K562 treated with DMSO at 1 percent for 24 hours (cell line): ENCODE results near the gene MLX. TPM values are rescaled to one million over a fixed set of nuclear protein-coding genes. Genes with fewer than 3 reads are reported as not detected.

Experiments
- total RNA-seq: library from RNA; unstranded; fragments of 300-600 nt; gene quantifications from 2 replicates; pipeline ENCODE4 v1.2.3, GENCODE V29; 2022; ENCODE audit warnings: low read depth; ENCODE audit not compliant: insufficient read depth

MLX gene, protein sequence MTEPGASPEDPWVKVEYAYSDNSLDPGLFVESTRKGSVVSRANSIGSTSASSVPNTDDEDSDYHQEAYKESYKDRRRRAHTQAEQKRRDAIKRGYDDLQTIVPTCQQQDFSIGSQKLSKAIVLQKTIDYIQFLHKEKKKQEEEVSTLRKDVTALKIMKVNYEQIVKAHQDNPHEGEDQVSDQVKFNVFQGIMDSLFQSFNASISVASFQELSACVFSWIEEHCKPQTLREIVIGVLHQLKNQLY
- total RNA-seq, result 40.3 and 43.2 TPM in 2 replicates

DNA sequence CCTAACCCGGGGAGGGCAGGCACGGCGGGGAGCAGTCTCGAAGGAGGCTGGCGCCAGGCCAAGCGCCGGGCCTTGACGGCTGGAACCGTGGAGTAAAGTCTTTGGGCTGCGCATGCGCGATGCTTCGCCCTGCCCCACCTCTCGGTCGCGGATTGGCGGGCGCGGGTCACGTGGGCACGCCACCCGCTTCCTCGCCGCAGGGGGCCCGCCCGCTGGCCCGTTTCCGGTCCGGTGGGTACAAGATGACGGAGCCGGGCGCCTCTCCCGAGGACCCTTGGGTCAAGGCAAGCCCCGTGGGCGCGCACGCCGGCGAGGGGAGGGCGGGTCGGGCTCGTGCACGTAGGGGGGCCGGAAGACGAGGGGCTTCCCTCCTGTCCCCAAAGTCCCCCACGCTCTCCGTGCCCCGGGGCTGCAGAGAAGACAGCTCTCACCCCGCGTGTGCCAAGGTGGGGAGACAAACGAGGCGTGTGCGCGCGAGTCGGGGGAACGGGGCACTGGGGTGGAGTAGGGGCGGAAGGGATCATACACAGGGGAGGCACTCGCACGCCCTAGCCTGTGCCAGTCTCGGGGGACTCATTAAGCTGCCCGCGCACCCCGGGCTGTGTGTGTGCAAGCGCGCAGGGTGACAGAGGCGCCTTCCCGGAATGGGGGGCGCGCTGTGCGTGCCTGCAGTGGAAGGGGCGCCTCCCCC lies at the start of gene MLX:
Gene MLX, plus strand, starts transcription at position 218 of the 691 bp plus-strand sequence. Its CDS starts 25 bp downstream, at position 243.

GRCh38 chr17:42536048-42536371 lies 30.9 kb upstream of the MLX start, which contains the start of gene NAGLU:
Gene NAGLU (plus strand): TSS chr17:42536241. CDS start chr17:42536273, 32 bp downstream.

DNA sequence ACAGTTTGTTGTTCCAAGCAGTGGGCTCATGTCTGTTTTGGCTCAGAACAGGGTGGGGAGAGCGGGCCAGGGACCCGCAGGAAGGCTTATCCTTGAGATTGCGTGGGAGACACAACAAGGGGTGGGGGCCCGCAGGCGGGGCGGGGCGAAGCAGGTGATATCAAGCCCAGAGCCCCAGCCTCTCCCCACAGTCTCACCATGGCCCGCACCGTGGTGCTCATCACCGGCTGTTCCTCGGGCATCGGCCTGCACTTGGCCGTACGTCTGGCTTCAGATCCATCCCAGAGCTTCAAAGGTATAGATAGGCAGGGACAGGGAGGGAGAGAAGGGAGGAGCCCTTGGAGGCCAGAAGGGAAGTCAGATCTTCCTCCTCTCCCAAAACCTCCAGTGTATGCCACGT lies 14.2 kb upstream of the MLX start, which contains the start of gene HSD17B1:
Gene HSD17B1, plus strand, starts transcription at position 188 of the 400 bp plus-strand sequence. Its CDS starts 11 bp downstream, at position 199.

DNA sequence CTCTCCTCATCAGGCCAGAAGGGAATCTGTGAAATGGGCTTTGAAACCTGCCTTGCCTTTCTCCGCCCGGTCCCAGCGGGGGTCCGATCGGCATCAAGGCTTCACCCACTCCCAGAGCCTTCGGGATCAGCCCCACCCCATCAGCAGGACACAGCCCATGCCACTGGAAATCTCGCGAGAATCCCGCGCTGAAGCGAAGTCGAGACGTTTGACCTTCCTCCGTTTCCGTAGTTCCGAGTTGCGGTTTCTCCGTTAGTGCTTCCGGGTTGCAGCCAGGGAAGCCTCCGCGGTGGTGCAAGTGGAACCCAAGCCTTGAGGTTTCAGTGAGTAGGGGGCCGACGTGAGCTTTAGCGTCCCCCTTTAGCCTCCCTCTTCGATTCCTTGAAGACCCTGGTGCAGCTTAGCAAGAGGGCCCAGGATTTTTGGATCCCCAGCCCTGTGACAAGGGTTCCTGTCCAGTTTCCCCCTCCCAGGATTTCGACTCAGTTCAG lies 5.0 kb upstream of the MLX start, which contains the start of gene COASY:
Gene COASY, plus strand, starts transcription at position 252 of the 491 bp plus-strand sequence. CDS start 475 bp downstream, outside the sequence.

GRCh38 chr17:42577532-42578281 lies 10.8 kb downstream of the MLX start, which contains the start of gene PSMC3IP:
Gene PSMC3IP (minus strand): TSS chr17:42577729. CDS start chr17:42577686, 43 bp downstream.

DNA sequence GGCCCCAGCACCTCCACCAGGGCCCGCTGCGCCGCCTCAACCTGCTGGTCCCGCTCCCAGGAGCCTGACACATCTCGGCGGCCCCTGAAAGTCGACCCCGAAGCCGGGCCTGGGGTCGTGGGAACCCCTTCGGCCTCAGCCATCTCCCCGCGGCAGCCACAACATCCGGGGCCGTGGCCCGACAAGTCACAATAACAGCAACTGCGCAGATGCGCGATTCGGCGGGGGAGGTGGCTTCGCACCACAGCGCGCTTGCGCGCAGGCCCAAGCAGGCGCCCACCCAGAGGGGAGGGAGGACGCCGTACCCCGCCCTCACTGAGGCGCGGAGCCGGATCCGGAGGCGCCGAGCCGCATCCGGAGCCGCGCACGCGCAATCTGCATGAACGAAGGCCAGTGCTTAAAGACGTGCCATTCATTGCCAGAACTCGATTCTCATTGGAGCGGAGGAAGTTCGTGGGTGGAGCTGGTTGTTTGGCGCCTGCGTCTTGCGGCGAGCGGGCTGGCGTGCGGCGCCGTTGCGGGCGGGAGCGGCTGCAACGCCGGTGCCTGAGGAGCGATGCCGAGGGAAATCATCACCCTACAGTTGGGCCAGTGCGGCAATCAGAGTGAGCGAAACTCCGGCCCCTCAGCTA lies 42.4 kb downstream of the MLX start, which contains the start of the genes RETREG3 and TUBG1:
Gene RETREG3, minus strand, starts transcription at position 193 of the 632 bp plus-strand sequence. Its CDS starts 50 bp downstream, at position 143.
Gene TUBG1, plus strand, starts transcription at position 502 of the 632 bp plus-strand sequence. Its CDS starts 55 bp downstream, at position 557.

Other genes starting within 250 kb of the MLX start
- 73.6 and 78.5 TPM in 2 replicates for gene STAT3, start 178.7 kb upstream of the MLX start, total RNA-seq
- gene CAVIN1, start 143.8 kb upstream of the MLX start, total RNA-seq, result 84.8 and 91.7 TPM in 2 replicates
- 64.8 and 65.7 TPM in 2 replicates for gene ATP6V0A1, start 108.2 kb upstream of the MLX start, total RNA-seq
- 23.6 and 24.1 TPM in 2 replicates for gene NAGLU, start 30.9 kb upstream of the MLX start, total RNA-seq
- 7.3 and 15.9 TPM in 2 replicates for gene HSD17B1, start 14.2 kb upstream of the MLX start, total RNA-seq
- gene COASY, start 5.0 kb upstream of the MLX start, total RNA-seq, result 129 and 133 TPM in 2 replicates
- gene PSMC3IP, start 10.6 kb downstream of the MLX start, total RNA-seq, result 45.6 and 52.2 TPM in 2 replicates
- 25.5 and 26.8 TPM in 2 replicates for gene RETREG3, start 42.3 kb downstream of the MLX start, total RNA-seq
- gene TUBG1, start 42.6 kb downstream of the MLX start, total RNA-seq, result 193 and 202 TPM in 2 replicates
- gene TUBG2, start 92.2 kb downstream of the MLX start, total RNA-seq, result not detected in 2 replicates
- 60.2 and 68.6 TPM in 2 replicates for gene PLEKHH3, start 109.9 kb downstream of the MLX start, total RNA-seq
- gene CCR10, start 114.7 kb downstream of the MLX start, total RNA-seq, result 14.6 and 19.4 TPM in 2 replicates
- gene CNTNAP1, start 115.4 kb downstream of the MLX start, total RNA-seq, result 3.1 TPM in 2 replicates
- gene EZH1, start 177.9 kb downstream of the MLX start, total RNA-seq, result 16.8 and 17.2 TPM in 2 replicates
- gene RAMP2, start 194.1 kb downstream of the MLX start, total RNA-seq, result not detected in 2 replicates
- gene VPS25, start 206.3 kb downstream of the MLX start, total RNA-seq, result 155 and 161 TPM in 2 replicates
- gene WNK4, start 213.5 kb downstream of the MLX start, total RNA-seq, result 6.2 and 6.8 TPM in 2 replicates
- 66.2 and 80.9 TPM in 2 replicates for gene COA3, start 231.6 kb downstream of the MLX start, total RNA-seq
- gene CNTD1, start 231.8 kb downstream of the MLX start, total RNA-seq, result 0.37 and 0.80 TPM in 2 replicates